SJCRH30 (cell line): ENCODE measurements around the gene GBX2. TPM values are rescaled to one million over a fixed set of nuclear protein-coding genes. Genes with fewer than 3 reads are reported as not detected.

Experiments
- total RNA-seq: library from RNA; depleted of rRNA; stranded (reverse); fragments of >200 nt; shearing (Covaris generic); gene quantifications from 2 replicates; pipeline ENCODE4 v1.2.3, GENCODE V29; 2014; rRNA removed

GBX2 gene
- total RNA-seq, 1 experiment from 2014 or later, result 18.4 TPM

Other genes with a start within 250 kb of the GBX2 start
- gene ASB18, start 96.0 kb upstream of the GBX2 start, total RNA-seq, result 0.04 TPM in 1 of 2 replicates, not detected in the other